OCI-LY3 (cell line): Measurements from ENCODE around the gene GPN3.

Experiments
- EZH2phosphoT487 ChIP-seq: fragments of 200-600 bp; shearing (Covaris generic); IDR thresholded peaks from 2 replicates; pipeline ENCODE4 v1.6.1; 2018; ENCODE audit warnings: antibody characterized with exemption, mixed run types, low read depth
- TF ChIP-seq, protein P1 (sequence below): fragments of 200-600, 300-600 bp; sonication (generic); IDR thresholded peaks from 2 replicates; pipeline ENCODE4 v1.5.1; 2014; ENCODE audit warnings: antibody characterized with exemption, low read length, low read depth

DNA sequence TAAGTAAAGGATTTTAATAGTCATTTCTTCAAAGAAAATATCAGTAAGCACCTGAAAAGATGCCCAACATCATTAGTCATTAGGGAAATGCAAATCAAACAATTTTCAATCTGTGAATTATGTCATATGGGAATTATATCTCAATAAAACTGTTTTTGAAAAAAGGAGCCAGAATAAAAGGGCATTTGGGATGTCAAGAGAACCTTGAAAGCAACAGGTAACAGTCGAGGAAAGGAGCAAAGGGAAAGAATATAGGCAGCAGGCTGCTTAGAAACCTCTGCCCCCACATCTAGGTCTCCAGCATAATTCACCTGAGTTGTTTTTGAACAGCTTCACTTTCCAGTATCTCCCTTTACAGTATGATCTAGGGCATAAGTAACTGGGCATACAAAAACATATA, 46.3 kb upstream of the GPN3 start:
- TF ChIP-seq, protein P1, sequence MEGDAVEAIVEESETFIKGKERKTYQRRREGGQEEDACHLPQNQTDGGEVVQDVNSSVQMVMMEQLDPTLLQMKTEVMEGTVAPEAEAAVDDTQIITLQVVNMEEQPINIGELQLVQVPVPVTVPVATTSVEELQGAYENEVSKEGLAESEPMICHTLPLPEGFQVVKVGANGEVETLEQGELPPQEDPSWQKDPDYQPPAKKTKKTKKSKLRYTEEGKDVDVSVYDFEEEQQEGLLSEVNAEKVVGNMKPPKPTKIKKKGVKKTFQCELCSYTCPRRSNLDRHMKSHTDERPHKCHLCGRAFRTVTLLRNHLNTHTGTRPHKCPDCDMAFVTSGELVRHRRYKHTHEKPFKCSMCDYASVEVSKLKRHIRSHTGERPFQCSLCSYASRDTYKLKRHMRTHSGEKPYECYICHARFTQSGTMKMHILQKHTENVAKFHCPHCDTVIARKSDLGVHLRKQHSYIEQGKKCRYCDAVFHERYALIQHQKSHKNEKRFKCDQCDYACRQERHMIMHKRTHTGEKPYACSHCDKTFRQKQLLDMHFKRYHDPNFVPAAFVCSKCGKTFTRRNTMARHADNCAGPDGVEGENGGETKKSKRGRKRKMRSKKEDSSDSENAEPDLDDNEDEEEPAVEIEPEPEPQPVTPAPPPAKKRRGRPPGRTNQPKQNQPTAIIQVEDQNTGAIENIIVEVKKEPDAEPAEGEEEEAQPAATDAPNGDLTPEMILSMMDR: no peak
- TF ChIP-seq EZH2phosphoT487: no peak
